HG02981 (cell line): ENCODE data around the gene NXPH1.

Experiments
- ATAC-seq: cut with Tn5 transposase; IDR thresholded peaks from one replicate; pipeline ENCODE4 v1.9.1; 2021; ENCODE audit warnings: mild to moderate bottlenecking, moderate library complexity; ENCODE audit not compliant: unreplicated experiment

The NXPH1 gene

GRCh38 chr7:8590225-8590624 is 156.8 kb downstream of the NXPH1 start:
- no peak for ATAC-seq

GRCh38 chr7:8590791-8591190 is 157.4 kb downstream of the NXPH1 start:
- ATAC-seq: no peak

GRCh38 chr7:8591289-8591688 is 157.9 kb downstream of the NXPH1 start:
- no peak for ATAC-seq

- ATAC-seq: no peak
Observed at GRCh38 chr7:8592167-8592566, 158.8 kb downstream of the NXPH1 start.

- no peak for ATAC-seq
Observed at GRCh38 chr7:8594115-8594514, 160.7 kb downstream of the NXPH1 start.

- no peak for ATAC-seq
Observed at GRCh38 chr7:8597565-8597964, 164.2 kb downstream of the NXPH1 start.

- no peak for ATAC-seq
Observed at GRCh38 chr7:8601121-8601520, 167.7 kb downstream of the NXPH1 start.

GRCh38 chr7:8605221-8605620 is 171.8 kb downstream of the NXPH1 start:
- no peak for ATAC-seq

- no peak for ATAC-seq
Observed at GRCh38 chr7:8612584-8612983, 179.2 kb downstream of the NXPH1 start.

GRCh38 chr7:8613191-8613590 is 179.8 kb downstream of the NXPH1 start:
- ATAC-seq: no peak

- ATAC-seq: no peak
Observed at GRCh38 chr7:8615019-8615418, 181.6 kb downstream of the NXPH1 start.

GRCh38 chr7:8618441-8619070 is 185.1 kb downstream of the NXPH1 start:
- ATAC-seq: no peak

- ATAC-seq: no peak
Observed at GRCh38 chr7:8620169-8620568, 186.8 kb downstream of the NXPH1 start.

- no peak for ATAC-seq
Observed at GRCh38 chr7:8625612-8626011, 192.2 kb downstream of the NXPH1 start.

GRCh38 chr7:8627325-8627724 is 193.9 kb downstream of the NXPH1 start:
- no peak for ATAC-seq

GRCh38 chr7:8628656-8629055 is 195.2 kb downstream of the NXPH1 start:
- no peak for ATAC-seq

GRCh38 chr7:8629504-8629903 is 196.1 kb downstream of the NXPH1 start:
- ATAC-seq: no peak

- ATAC-seq: no peak
Observed at GRCh38 chr7:8637322-8637721, 203.9 kb downstream of the NXPH1 start.

GRCh38 chr7:8638076-8638475 is 204.7 kb downstream of the NXPH1 start:
- no peak for ATAC-seq

- ATAC-seq: no peak
Observed at GRCh38 chr7:8639668-8640067, 206.3 kb downstream of the NXPH1 start.

GRCh38 chr7:8640671-8641070 is 207.3 kb downstream of the NXPH1 start:
- ATAC-seq: no peak

GRCh38 chr7:8668627-8669500 is 235.5 kb downstream of the NXPH1 start:
- ATAC-seq: no peak

- no peak for ATAC-seq
Observed at GRCh38 chr7:8669501-8669851, 236.1 kb downstream of the NXPH1 start.
